ENCODE measurements around the gene DDX49. TPM values are rescaled to one million over a fixed set of nuclear protein-coding genes. Genes with fewer than 3 reads are reported as not detected.

Gene DDX49
- total and polyA plus RNA-seq, 2 donors (not counting 1 experiment from before 2014, with no cell fraction given), result 38.9 to 47.5 TPM

GRCh38 chr19:18897094-18898029 lies 22.2 kb upstream of the DDX49 start:
- Mint-ChIP-seq H3K27ac (no peak overlapping the region), H3K27me3 (peaks cover 25% of the 10 kb centered on the region), H3K9me3 (ENCODE audit: insufficient read depth) (no peaks in the 10 kb centered on the region), H3K4me3 (peak overlapping the region; percentile 87), H3K4me1 (peaks cover 11% of the 10 kb centered on the region)
- H3K9ac ChIP-seq (ENCODE audit: low read length), result no peak overlapping the region
- 86% methylated on average over 23 of the region's 25 CpGs for WGBS (ENCODE audit: insufficient coverage)
- H3K4me2 ChIP-seq (replicated peaks; ENCODE audit: low read depth, low read length, poor library complexity, severe bottlenecking), result no peak overlapping the region
- TF ChIP-seq EZH2 (IDR thresholded peaks at IDR 0.05; ENCODE audit: borderline replicate concordance, insufficient read depth, low read depth, low read length, poor library complexity, severe bottlenecking), result no peak
- no peak for TF ChIP-seq CTCF (IDR thresholded peaks at IDR 0.05)
- POLR2A ChIA-PET, result no interaction called here
- no peak overlapping the region for H3K27ac ChIP-seq (ENCODE audit: low read length in 2 of 2)
- peaks cover 21% of the 10 kb centered on the region for H4K20me1 ChIP-seq (ENCODE audit: control insufficient read depth, insufficient read depth, low read length, poor library complexity, severe bottlenecking)
- peaks cover 0 to 25% (median 11%) of the 10 kb centered on the region in 4 experiments for H3K27me3 ChIP-seq (replicated peaks in 1 of 4; ENCODE audit: control extremely low read depth in 1 of 4, control insufficient read depth in 3 of 4, insufficient read depth in 4 of 4, low read length in 3 of 4)
- H3K79me2 ChIP-seq (ENCODE audit: control insufficient read depth, insufficient read depth, low read length), result no peaks in the 10 kb centered on the region
- DNase-seq, result peak; percentile 24
- no peak overlapping the region for H3K4me3 ChIP-seq (ENCODE audit: control extremely low read depth in 1 of 5, extremely low read depth in 1 of 5, insufficient read depth in 1 of 5, low read depth in 2 of 5, low read length in 4 of 5)
- no peak for ATAC-seq (ENCODE audit: low read depth)
- H2AFZ ChIP-seq (ENCODE audit: insufficient read depth, low read depth, low read length, poor library complexity, severe bottlenecking), result no peak overlapping the region
- intact Hi-C loops (cut with micrococcal nuclease), result no loop called here
- H3K4me1 ChIP-seq (ENCODE audit: control insufficient read depth in 2 of 2, insufficient read depth in 2 of 2, low read length in 2 of 2), result peaks cover 13 to 17% of the 10 kb centered on the region in 2 donors
- H3K9me3 ChIP-seq (ENCODE audit: control extremely low read depth in 1 of 3, control insufficient read depth in 2 of 3, insufficient read depth in 1 of 3, low read length in 2 of 3), result no peaks in the 10 kb centered on the region
- CTCF ChIA-PET, result no interaction called here
- H3K36me3 ChIP-seq (replicated peaks in 1 of 2; ENCODE audit: control extremely low read depth in 1 of 2, control insufficient read depth in 1 of 2, extremely low read depth in 1 of 2, insufficient read depth in 2 of 2, low read length in 1 of 2), result peaks cover 1 to 26% of the 10 kb centered on the region in 2 experiments

GRCh38 chr19:18898081-18898606 lies 21.4 kb upstream of the DDX49 start:
- no peaks in the 10 kb centered on the region for H3K79me2 ChIP-seq (ENCODE audit: control insufficient read depth, insufficient read depth, low read length)

More at GRCh38 chr19:18898081-18898606, 21.4 kb upstream of the DDX49 start:
- CTCF ChIA-PET, result no interaction called here
- H3K9ac ChIP-seq (ENCODE audit: low read length), result no peak overlapping the region
- H3K36me3 ChIP-seq (replicated peaks in 1 of 2; ENCODE audit: control extremely low read depth in 1 of 2, control insufficient read depth in 1 of 2, extremely low read depth in 1 of 2, insufficient read depth in 2 of 2, low read length in 1 of 2), result peaks cover 1 to 32% of the 10 kb centered on the region in 2 experiments
- peaks cover 0 to 25% (median 11%) of the 10 kb centered on the region in 4 experiments for H3K27me3 ChIP-seq (replicated peaks in 1 of 4; ENCODE audit: control extremely low read depth in 1 of 4, control insufficient read depth in 3 of 4, insufficient read depth in 4 of 4, low read length in 3 of 4)
- Mint-ChIP-seq H3K9me3 (ENCODE audit: insufficient read depth) (no peaks in the 10 kb centered on the region), H3K4me1 (peaks cover 11% of the 10 kb centered on the region), H3K27me3 (peaks cover 22% of the 10 kb centered on the region), H3K4me3 (no peak overlapping the region), H3K27ac (no peak overlapping the region)
- intact Hi-C loops (cut with micrococcal nuclease), result no loop called here
- no peak for ATAC-seq (ENCODE audit: low read depth)
- DNase-seq, result no peak
- no peak overlapping the region for H3K27ac ChIP-seq (ENCODE audit: low read length in 2 of 2)
- peaks cover 21% of the 10 kb centered on the region for H4K20me1 ChIP-seq (ENCODE audit: control insufficient read depth, insufficient read depth, low read length, poor library complexity, severe bottlenecking)
- POLR2A ChIA-PET, result no interaction called here
- WGBS (ENCODE audit: insufficient coverage), result 93% methylated on average over 14 of the region's 18 CpGs
- H3K4me2 ChIP-seq (replicated peaks; ENCODE audit: low read depth, low read length, poor library complexity, severe bottlenecking), result no peak overlapping the region
- TF ChIP-seq EZH2 (IDR thresholded peaks at IDR 0.05; ENCODE audit: borderline replicate concordance, insufficient read depth, low read depth, low read length, poor library complexity, severe bottlenecking), result no peak
- TF ChIP-seq CTCF (IDR thresholded peaks at IDR 0.05), result no peak
- peaks cover 13 to 17% of the 10 kb centered on the region in 2 donors for H3K4me1 ChIP-seq (ENCODE audit: control insufficient read depth in 2 of 2, insufficient read depth in 2 of 2, low read length in 2 of 2)
- no peak overlapping the region for H2AFZ ChIP-seq (ENCODE audit: insufficient read depth, low read depth, low read length, poor library complexity, severe bottlenecking)
- H3K9me3 ChIP-seq (ENCODE audit: control extremely low read depth in 1 of 3, control insufficient read depth in 2 of 3, insufficient read depth in 1 of 3, low read length in 2 of 3), result no peaks in the 10 kb centered on the region
- H3K4me3 ChIP-seq (ENCODE audit: control extremely low read depth in 1 of 5, extremely low read depth in 1 of 5, insufficient read depth in 1 of 5, low read depth in 2 of 5, low read length in 4 of 5), result no peak overlapping the region
